Testis (tissue), 3 donors: Measurements from ENCODE around the gene NHERF1. TPM values are rescaled to one million over a fixed set of nuclear protein-coding genes. Genes with fewer than 3 reads are reported as not detected.

ENCODE experiments used
- DNase-seq: peaks from one replicate; pipeline ENCODE4 v3.0.0-alpha.2; 2019
- H3K27ac ChIP-seq, 2 donors: fragments of 200-600 bp; sonication (generic); one replicate each; pipeline ENCODE4 v1.5.1; 2019
- H3K27me3 ChIP-seq: fragments of 200-600 bp; sonication (generic); one replicate; pipeline ENCODE4 v1.5.1; 2019
- H3K36me3 ChIP-seq: fragments of 200-600 bp; sonication (generic); one replicate; pipeline ENCODE4 v1.5.1; 2017; ENCODE audit warnings: low read depth; ENCODE audit errors: missing control alignments
- H3K4me1 ChIP-seq: fragments of 200-600 bp; sonication (generic); one replicate; pipeline ENCODE4 v1.5.1; 2019
- H3K4me3 ChIP-seq, 2 donors: fragments of 200-600 bp; sonication (generic); one replicate each; pipeline ENCODE4 v1.5.1; 2017 to 2019
- H3K9me3 ChIP-seq: fragments of 200-600 bp; sonication (generic); one replicate; pipeline ENCODE4 v1.5.1; 2017
- CTCF ChIP-seq, 3 experiments: fragments of 450-650 bp in 2 of 3; fragments of 200-600 bp in 1 of 3; sonication (generic) in 1 of 3; IDR thresholded peaks; one replicate each; pipeline ENCODE4 v1.5.1; 2016 to 2019; ENCODE audit warnings: antibody characterized with exemption in 3 of 3, mild to moderate bottlenecking in 2 of 3, moderate library complexity in 1 of 3
- POLR2A ChIP-seq: fragments of 450-650 bp; IDR thresholded peaks from one replicate; pipeline ENCODE4 v1.6.1; 2017; ENCODE audit warnings: antibody characterized with exemption, mild to moderate bottlenecking, moderate library complexity
- WGBS, 2 donors: methylation state at CpG; one replicate each; pipeline ENCODE4 v1.1.5; 2018; 5-methylcytosine and 5-hydroxymethylcytosine counted together
- intact Hi-C: fragments of 100-400 bp; cut with DNase I; formaldehyde crosslinking; loops from one replicate; pipeline ENCODE4 v1.15.1; 2023; ENCODE audit warnings: low total_unique reads
- polyA plus RNA-seq: library from polyadenylated mRNA; stranded (reverse); fragments of 350-450 nt; fragmentation: Illumina TruSeq; extraction: RNeasy Lipid Tissue Mini Kit (QIAGEN cat#74804); gene quantifications from one replicate; pipeline ENCODE4 v1.2.3, GENCODE V29; 2014; ENCODE audit warnings: low read depth, low replicate concordance; ENCODE audit not compliant: insufficient read depth
- total RNA-seq, 2 donors: library from RNA; depleted of rRNA; stranded (reverse); fragments of >200 nt; gene quantifications; one replicate each; pipeline ENCODE4 v1.2.3, GENCODE V29; 2016

The NHERF1 gene
- total and polyA plus RNA-seq, 3 donors from 2014 or later = 26.9 to 69.2 (median 28.6) TPM

- no peak overlapping the region for H3K4me3 ChIP-seq
- H3K36me3 ChIP-seq = no peaks in the 10 kb centered on the region
- peak overlapping the region in 1 of 2 donors; percentile 14 for H3K27ac ChIP-seq
- 55 to 65% methylated on average over 4 to 9 of the region's 9 CpGs for WGBS, 2 donors
- TF ChIP-seq POLR2A = no peak
- TF ChIP-seq CTCF (IDR thresholded peaks at IDR 0.05) = no peak
- no peak for DNase-seq
- peaks cover 60% of the 10 kb centered on the region for H3K4me1 ChIP-seq
- intact Hi-C loops = no loop called here
- H3K27me3 ChIP-seq = no peaks in the 10 kb centered on the region
- no peaks in the 10 kb centered on the region for H3K9me3 ChIP-seq
Observed at GRCh38 chr17:74759243-74759801, 10.9 kb downstream of the NHERF1 start.

- 75 to 80% methylated on average over 10 of the region's 10 CpGs for WGBS, 2 donors
- intact Hi-C loops = loop anchor here (5.0 kb wide), 1 partner anchor 48 kb away; the partner anchor contains the start of gene CD300LF
- peak overlapping the region; percentile 14 to 39 for H3K27ac ChIP-seq
- H3K27me3 ChIP-seq = no peaks in the 10 kb centered on the region
- H3K36me3 ChIP-seq = no peaks in the 10 kb centered on the region
- H3K4me1 ChIP-seq = peaks cover 60% of the 10 kb centered on the region
- no peaks in the 10 kb centered on the region for H3K9me3 ChIP-seq
- no peak for TF ChIP-seq POLR2A
- TF ChIP-seq CTCF (IDR thresholded peaks at IDR 0.05) = no peak
- H3K4me3 ChIP-seq = no peak overlapping the region
- no peak for DNase-seq
Observed at GRCh38 chr17:74759941-74760340, 11.5 kb downstream of the NHERF1 start.

- intact Hi-C loops = loop anchor here (5.0 kb wide), 1 partner anchor 48 kb away; the partner anchor contains the start of gene CD300LF
- no peak for DNase-seq
- WGBS, 2 donors = 71 to 85% methylated on average over 5 to 7 of the region's 7 CpGs
- peaks cover 60% of the 10 kb centered on the region for H3K4me1 ChIP-seq
- no peaks in the 10 kb centered on the region for H3K36me3 ChIP-seq
- H3K27me3 ChIP-seq = no peaks in the 10 kb centered on the region
- H3K9me3 ChIP-seq = no peaks in the 10 kb centered on the region
- H3K27ac ChIP-seq = peak overlapping the region; percentile 14 to 39
- no peak for TF ChIP-seq POLR2A
- TF ChIP-seq CTCF (IDR thresholded peaks at IDR 0.05) = no peak
- H3K4me3 ChIP-seq = no peak overlapping the region
Observed at GRCh38 chr17:74760404-74761105, 12.1 kb downstream of the NHERF1 start.

- peak overlapping the region in 1 of 2 donors; percentile 14 for H3K27ac ChIP-seq
- H3K4me1 ChIP-seq = peaks cover 60% of the 10 kb centered on the region
- intact Hi-C loops = loop anchor here (5.0 kb wide), 1 partner anchor 49 kb away; the partner anchor contains the start of gene CD300LF
Observed at GRCh38 chr17:74761419-74761818, 13.0 kb downstream of the NHERF1 start.

More at GRCh38 chr17:74761419-74761818, 13.0 kb downstream of the NHERF1 start:
- Histone ChIP-seq H3K9me3 (no peaks in the 10 kb centered on the region), H3K36me3 (no peaks in the 10 kb centered on the region), H3K4me3 (no peak overlapping the region), H3K27me3 (no peaks in the 10 kb centered on the region)
- DNase-seq = no peak
- 67 to 94% methylated on average over 3 to 5 of the region's 5 CpGs for WGBS, 2 donors
- TF ChIP-seq POLR2A (no peak), CTCF (IDR thresholded peaks at IDR 0.05) (no peak)
